HCT116 (cell line): ENCODE data around the gene ACTN4.

Experiments used
- CTCF ChIP-seq, 3 experiments: fragments of 200-600 bp in 1 of 3; sonication (generic) in 1 of 3; IDR thresholded peaks in 2 of 3; conservative IDR thresholded peaks in 1 of 3; 2 replicates each; pipeline ENCODE4 v1.5.1; 2012 to 2017; ENCODE audit warnings: low read depth in 2 of 3, low read length in 2 of 3, antibody characterized with exemption in 1 of 3, borderline replicate concordance in 1 of 3, control low read depth in 1 of 3, mild to moderate bottlenecking in 1 of 3, mixed read lengths in 1 of 3, mixed run types in 1 of 3, moderate library complexity in 1 of 3; ENCODE audit not compliant: insufficient read depth in 1 of 3
- REST ChIP-seq: IDR thresholded peaks from 2 replicates; pipeline ENCODE4 v1.6.1; 2012; ENCODE audit warnings: low read depth

- TF ChIP-seq REST = no peak
- TF ChIP-seq CTCF (IDR thresholded peaks at IDR 0.05 in 2 of 3, conservative IDR thresholded peaks at IDR 0.05 in 1 of 3; ENCODE audit: borderline replicate concordance in 1 of 3, insufficient read depth in 1 of 3, low read depth in 2 of 3, low read length in 2 of 3) = no peak
Observed at GRCh38 chr19:38700350-38700901, 53.0 kb downstream of the ACTN4 start.
